GM11168 (cell line): ENCODE measurements around the gene SLC45A2.
"Not testable (repeated sequence)": the region's sequence is repeated elsewhere in the genome, so short reads cannot be mapped to it uniquely, and the experiment has no call there.

Source experiments
- in situ Hi-C: fragments of 300-500 bp; cut with MboI; formaldehyde crosslinking; loops from one replicate; pipeline ENCODE4 v1.12.0; 2022; ENCODE audit warnings: low sequenced_read_pairs; ENCODE audit not compliant: unreplicated experiment

SLC45A2 gene

GRCh38 chr5:33984671-33985124 lies at the start of gene SLC45A2:
SLC45A2 (minus strand) TSS chr5:33984693; CDS start chr5:33984583, 110 bp downstream.
- in situ Hi-C loops: no loop called here

- in situ Hi-C loops: no loop called here
Observed at GRCh38 chr5:34031966-34032365, 47.5 kb upstream of the SLC45A2 start.

GRCh38 chr5:34031117-34031516 lies 46.6 kb upstream of the SLC45A2 start:
- in situ Hi-C loops: no loop called here

GRCh38 chr5:34030585-34030984 lies 46.1 kb upstream of the SLC45A2 start:
- in situ Hi-C loops: not testable (repeated sequence)

GRCh38 chr5:34030048-34030447 lies 45.6 kb upstream of the SLC45A2 start:
- in situ Hi-C loops: no loop called here

- in situ Hi-C loops: no loop called here
Observed at GRCh38 chr5:34028349-34028748, 43.9 kb upstream of the SLC45A2 start.

- in situ Hi-C loops: no loop called here
Observed at GRCh38 chr5:34026089-34026761, 41.7 kb upstream of the SLC45A2 start.

- in situ Hi-C loops: no loop called here
Observed at GRCh38 chr5:34022121-34022705, 37.7 kb upstream of the SLC45A2 start.

- in situ Hi-C loops: no loop called here
Observed at GRCh38 chr5:34021334-34021733, 36.8 kb upstream of the SLC45A2 start.

- in situ Hi-C loops: no loop called here
Observed at GRCh38 chr5:34020726-34021125, 36.2 kb upstream of the SLC45A2 start.

- in situ Hi-C loops: no loop called here
Observed at GRCh38 chr5:34017254-34017653, 32.8 kb upstream of the SLC45A2 start.

- in situ Hi-C loops: no loop called here
Observed at GRCh38 chr5:34016750-34017149, 32.3 kb upstream of the SLC45A2 start.

- in situ Hi-C loops: no loop called here
Observed at GRCh38 chr5:34016222-34016621, 31.7 kb upstream of the SLC45A2 start.

- in situ Hi-C loops: no loop called here
Observed at GRCh38 chr5:34015120-34015822, 30.8 kb upstream of the SLC45A2 start.

- in situ Hi-C loops: no loop called here
Observed at GRCh38 chr5:34014626-34015025, 30.1 kb upstream of the SLC45A2 start.

GRCh38 chr5:34013547-34013946 lies 29.1 kb upstream of the SLC45A2 start:
- in situ Hi-C loops: no loop called here

- in situ Hi-C loops: no loop called here
Observed at GRCh38 chr5:34012791-34013190, 28.3 kb upstream of the SLC45A2 start.

- in situ Hi-C loops: no loop called here
Observed at GRCh38 chr5:34011536-34011935, 27.0 kb upstream of the SLC45A2 start.

GRCh38 chr5:34010146-34010545 lies 25.7 kb upstream of the SLC45A2 start:
- in situ Hi-C loops: not testable (repeated sequence)

GRCh38 chr5:34009610-34010009 lies 25.1 kb upstream of the SLC45A2 start:
- in situ Hi-C loops: no loop called here

- in situ Hi-C loops: no loop called here
Observed at GRCh38 chr5:34008802-34009201, 24.3 kb upstream of the SLC45A2 start.
